Nephron (organoid): Measurements from ENCODE around the gene TMBIM1.
A peak's percentile ranks its signal among the peaks of the same experiment; 100 is the strongest.
"Not testable (repeated sequence)": the region's sequence is repeated elsewhere in the genome, so short reads cannot be mapped to it uniquely, and the experiment has no call there.

Experiments used
- H3K27ac Mint-ChIP-seq, 3 experiments: 2 replicates each; pipeline ENCODE4 v1.8.0; 2020; ENCODE audit warnings: mixed read lengths in 3 of 3, mild to moderate bottlenecking in 2 of 3, moderate library complexity in 1 of 3
- H3K27me3 Mint-ChIP-seq: 2 replicates; pipeline ENCODE4 v1.8.0; 2021; ENCODE audit warnings: low read depth, mild to moderate bottlenecking, moderate library complexity, mixed read lengths
- H3K36me3 Mint-ChIP-seq: 2 replicates; pipeline ENCODE4 v1.8.0; 2020; ENCODE audit warnings: low read depth, mixed read lengths
- H3K4me1 Mint-ChIP-seq: 2 replicates; pipeline ENCODE4 v1.8.0; 2020; ENCODE audit warnings: mixed read lengths
- H3K4me3 Mint-ChIP-seq, 3 experiments: 2 replicates each; pipeline ENCODE4 v1.8.0; 2020; ENCODE audit warnings: mild to moderate bottlenecking in 3 of 3, mixed read lengths in 3 of 3, moderate library complexity in 2 of 3
- H3K9me3 Mint-ChIP-seq: 2 replicates; pipeline ENCODE4 v1.8.0; 2020; ENCODE audit warnings: mixed read lengths
- CTCF ChIP-seq, 3 experiments: fragments of 200-600 bp; sonication (generic); IDR thresholded peaks; one replicate each; pipeline ENCODE4 v1.5.0; 2021; ENCODE audit warnings: antibody characterized with exemption in 3 of 3; ENCODE audit not compliant: unreplicated experiment in 3 of 3

The TMBIM1 gene

GRCh38 chr2:218277921-218278320, 14.4 kb downstream of the TMBIM1 start:
- no peak overlapping the region for H3K27ac Mint-ChIP-seq
- peaks cover 26% of the 10 kb centered on the region for H3K36me3 Mint-ChIP-seq
- H3K27me3 Mint-ChIP-seq: no peaks in the 10 kb centered on the region
- H3K4me3 Mint-ChIP-seq: no peak overlapping the region
- no peaks in the 10 kb centered on the region for H3K9me3 Mint-ChIP-seq
- peaks cover 12% of the 10 kb centered on the region for H3K4me1 Mint-ChIP-seq
- no peak for TF ChIP-seq CTCF (IDR thresholded peaks at IDR 0.05; ENCODE audit: unreplicated experiment in 3 of 3)

GRCh38 chr2:218276986-218277755, 15.1 kb downstream of the TMBIM1 start:
- no peak for TF ChIP-seq CTCF (IDR thresholded peaks at IDR 0.05; ENCODE audit: unreplicated experiment in 3 of 3)
- H3K9me3 Mint-ChIP-seq: no peaks in the 10 kb centered on the region
- peaks cover 26% of the 10 kb centered on the region for H3K36me3 Mint-ChIP-seq
- H3K27me3 Mint-ChIP-seq: no peaks in the 10 kb centered on the region
- no peak overlapping the region for H3K4me3 Mint-ChIP-seq
- no peak overlapping the region for H3K27ac Mint-ChIP-seq
- H3K4me1 Mint-ChIP-seq: peaks cover 13% of the 10 kb centered on the region

- Mint-ChIP-seq H3K36me3 (peaks cover 26% of the 10 kb centered on the region), H3K4me3 (no peak overlapping the region), H3K4me1 (peaks cover 21% of the 10 kb centered on the region), H3K27me3 (no peaks in the 10 kb centered on the region), H3K27ac (no peak overlapping the region), H3K9me3 (no peaks in the 10 kb centered on the region)
- no peak for TF ChIP-seq CTCF (IDR thresholded peaks at IDR 0.05; ENCODE audit: unreplicated experiment in 3 of 3)
Measured at GRCh38 chr2:218275371-218276072, 16.8 kb downstream of the TMBIM1 start.

- Mint-ChIP-seq H3K36me3 (peaks cover 26% of the 10 kb centered on the region), H3K4me3 (no peak overlapping the region), H3K27ac (no peak overlapping the region), H3K27me3 (no peaks in the 10 kb centered on the region), H3K4me1 (peaks cover 21% of the 10 kb centered on the region), H3K9me3 (no peaks in the 10 kb centered on the region)
- no peak for TF ChIP-seq CTCF (IDR thresholded peaks at IDR 0.05; ENCODE audit: unreplicated experiment in 3 of 3)
Measured at GRCh38 chr2:218274586-218274985, 17.7 kb downstream of the TMBIM1 start.

GRCh38 chr2:218273908-218274249, 18.4 kb downstream of the TMBIM1 start:
- H3K36me3 Mint-ChIP-seq: peaks cover 30% of the 10 kb centered on the region
- TF ChIP-seq CTCF (IDR thresholded peaks at IDR 0.05; ENCODE audit: unreplicated experiment in 3 of 3): no peak
- peak overlapping the region in 1 of 3 experiments; percentile 53 for H3K4me3 Mint-ChIP-seq
- peaks cover 27% of the 10 kb centered on the region for H3K4me1 Mint-ChIP-seq
- no peaks in the 10 kb centered on the region for H3K27me3 Mint-ChIP-seq
- no peak overlapping the region for H3K27ac Mint-ChIP-seq
- no peaks in the 10 kb centered on the region for H3K9me3 Mint-ChIP-seq

GRCh38 chr2:218273214-218273907, 18.9 kb downstream of the TMBIM1 start:
- Mint-ChIP-seq H3K4me1 (peaks cover 27% of the 10 kb centered on the region), H3K36me3 (peaks cover 30% of the 10 kb centered on the region), H3K4me3 (peak overlapping the region in 1 of 3 experiments; percentile 53)
- H3K27me3 Mint-ChIP-seq, H3K27ac Mint-ChIP-seq, H3K9me3 Mint-ChIP-seq: not testable (repeated sequence)
